Measurements from ENCODE around the gene LYSET. TPM values are rescaled to one million over a fixed set of nuclear protein-coding genes. Genes with fewer than 3 reads are reported as not detected.
A peak's percentile ranks its signal among the peaks of the same experiment; 100 is the strongest.

LYSET gene
- total and polyA plus RNA-seq, 9 of the 15 experiments (the other 6 are each of a cell fraction or from before 2014, with no cell fraction given) = 7.6 to 36.6 (median 15.9) TPM

- TF ChIP-seq REST (IDR thresholded peaks at IDR 0.05; ENCODE audit: borderline replicate concordance) (peak; percentile 43; the same call in 1 of the 2 replicates), REST (CRISPR knock-in tag; IDR thresholded peaks at IDR 0.05; ENCODE audit: low read depth) (no peak), GABPA (tag; conservative IDR thresholded peaks at IDR 0.05; ENCODE audit: low read depth) (peak; percentile 96), CBX1 (IDR thresholded peaks at IDR 0.05; ENCODE audit: low read depth) (no peak), PHF20 (IDR thresholded peaks at IDR 0.05; ENCODE audit: partially characterized antibody) (peak; percentile 65), CBFA2T2 (conservative IDR thresholded peaks at IDR 0.05) (no peak), ZBTB17 (CRISPR knock-in tag; IDR thresholded peaks at IDR 0.05) (no peak), SAFB2 (IDR thresholded peaks at IDR 0.05; ENCODE audit: borderline replicate concordance, low read depth, low read length, severe bottlenecking) (no peak), FOS (IDR thresholded peaks at IDR 0.05; ENCODE audit: extremely low read depth, insufficient read length) (no peak), GABPB1 (CRISPR knock-in tag; IDR thresholded peaks at IDR 0.05) (peak; percentile 48), PYGO2 (tag; IDR thresholded peaks at IDR 0.05) (no peak), NFIX (CRISPR knock-in tag; IDR thresholded peaks at IDR 0.05; ENCODE audit: low read depth) (no peak), DIDO1 (tag; IDR thresholded peaks at IDR 0.05; ENCODE audit: low read depth) (no peak), ESRRA (IDR thresholded peaks at IDR 0.05; ENCODE audit: borderline replicate concordance, low read depth) (no peak), EP400 (IDR thresholded peaks at IDR 0.05) (no peak), ARNT (IDR thresholded peaks at IDR 0.05) (no peak), RB1 (IDR thresholded peaks at IDR 0.05; ENCODE audit: low read depth) (peak; percentile 59; the same call in 1 of the 2 replicates), THRB (CRISPR knock-in tag; conservative IDR thresholded peaks at IDR 0.05) (no peak)
Observed at GRCh38 chr14:93184391-93185348, at the start of gene LYSET, which contains the start of gene MOAP1 (continued).

Data from K562 (cell line).